HepG2 (cell line): ENCODE results near the gene ANKDD1A. TPM values are rescaled to one million over a fixed set of nuclear protein-coding genes. Genes with fewer than 3 reads are reported as not detected.

Experiments
- CCDC6 ChIP-seq: sonication (generic); formaldehyde crosslinking; IDR thresholded peaks from 2 replicates; pipeline ENCODE4 v1.8.1; 2022; ENCODE audit warnings: mild to moderate bottlenecking, missing genetic modification reagents, moderate library complexity
- DNMT1 ChIP-seq: sonication (generic); formaldehyde crosslinking; IDR thresholded peaks from 2 replicates; pipeline ENCODE4 v1.5.1; 2020; ENCODE audit warnings: mild to moderate bottlenecking, missing genetic modification reagents
- DR1 ChIP-seq: sonication (generic); formaldehyde crosslinking; IDR thresholded peaks from 2 replicates; pipeline ENCODE4 v1.8.0; 2021; ENCODE audit warnings: mild to moderate bottlenecking, missing genetic modification reagents, inconsistent platforms
- GATA4 ChIP-seq: sonication (generic); IDR thresholded peaks from 2 replicates; pipeline ENCODE4 v1.6.1; 2016; ENCODE audit warnings: antibody characterized with exemption, low read depth, borderline replicate concordance
- HINFP ChIP-seq: sonication (generic); formaldehyde crosslinking; IDR thresholded peaks from 2 replicates; pipeline ENCODE4 v1.4.0; 2020; ENCODE audit warnings: low read depth, mild to moderate bottlenecking, missing genetic modification reagents
- KLF13 ChIP-seq: sonication (generic); formaldehyde crosslinking; IDR thresholded peaks from 2 replicates; pipeline ENCODE4 v1.4.0; 2020; ENCODE audit warnings: mild to moderate bottlenecking, missing genetic modification reagents
- MAFG ChIP-seq: sonication (generic); formaldehyde crosslinking; IDR thresholded peaks from 2 replicates; pipeline ENCODE4 v1.5.1; 2020; ENCODE audit warnings: mild to moderate bottlenecking, missing genetic modification reagents
- MIXL1 ChIP-seq: IDR thresholded peaks from 2 replicates; pipeline ENCODE4 v1.6.1; 2016
- NR2C2 ChIP-seq: sonication (generic); formaldehyde crosslinking; IDR thresholded peaks from 2 replicates; pipeline ENCODE4 v1.4.0; 2020; ENCODE audit warnings: missing genetic modification reagents, mild to moderate bottlenecking, moderate library complexity, borderline replicate concordance
- RBM22 ChIP-seq: fragments of 200-400 bp; formaldehyde crosslinking; optimal IDR thresholded peaks from 2 replicates; pipeline ENCODE3; 2017; ENCODE audit warnings: mild to moderate bottlenecking, low read length, moderate library complexity
- SALL1 ChIP-seq: sonication (generic); formaldehyde crosslinking; IDR thresholded peaks from 2 replicates; pipeline ENCODE4 v1.8.0; 2022; ENCODE audit warnings: mild to moderate bottlenecking, missing genetic modification reagents
- SRF ChIP-seq: IDR thresholded peaks from 2 replicates; pipeline ENCODE4 v1.6.1; 2011; ENCODE audit warnings: mild to moderate bottlenecking, low read depth, low read length, moderate library complexity
- SSRP1 ChIP-seq: IDR thresholded peaks from 2 replicates; pipeline ENCODE4 v1.6.1; 2016; ENCODE audit warnings: control low read depth
- TRIM24 ChIP-seq: sonication (generic); formaldehyde crosslinking; IDR thresholded peaks from 2 replicates; pipeline ENCODE4 v1.8.0; 2022; ENCODE audit warnings: mild to moderate bottlenecking, missing genetic modification reagents
- ZBTB37 ChIP-seq: sonication (generic); formaldehyde crosslinking; IDR thresholded peaks from 2 replicates; pipeline ENCODE4 v1.4.0; 2020; ENCODE audit warnings: mild to moderate bottlenecking, missing genetic modification reagents
- ZFP36L1 ChIP-seq: sonication (generic); formaldehyde crosslinking; IDR thresholded peaks from 2 replicates; pipeline ENCODE4 v1.8.0; 2022; ENCODE audit warnings: mild to moderate bottlenecking, missing genetic modification reagents, moderate library complexity
- ZNF101 ChIP-seq: sonication (generic); formaldehyde crosslinking; IDR thresholded peaks from 2 replicates; pipeline ENCODE4 v1.4.0; 2020; ENCODE audit warnings: mild to moderate bottlenecking, low read depth, missing genetic modification reagents, borderline replicate concordance
- ZNF282 ChIP-seq: fragments of 450-650 bp; IDR thresholded peaks from 2 replicates; pipeline ENCODE4 v1.6.1; 2018; ENCODE audit not compliant: partially characterized antibody
- ZNF354B ChIP-seq: sonication (generic); formaldehyde crosslinking; IDR thresholded peaks from 2 replicates; pipeline ENCODE4 v1.8.0; 2022; ENCODE audit warnings: mild to moderate bottlenecking, missing genetic modification reagents
- ZNF543 ChIP-seq: sonication (generic); formaldehyde crosslinking; IDR thresholded peaks from 2 replicates; pipeline ENCODE4 v1.4.0; 2020; ENCODE audit warnings: mild to moderate bottlenecking, missing genetic modification reagents
- ZNF746 ChIP-seq: sonication (generic); formaldehyde crosslinking; IDR thresholded peaks from 2 replicates; pipeline ENCODE4 v1.8.0; 2022; ENCODE audit warnings: mild to moderate bottlenecking, missing genetic modification reagents
- polyA plus RNA-seq, 8 experiments: library from polyadenylated mRNA; depleted of rRNA in 3 of 8; stranded (reverse) in 7 of 8; unstranded in 1 of 8; fragments of >200 nt; fragmentation: Illumina TruSeq in 4 of 8; extraction: Trizol in 4 of 8; gene quantifications; 2 replicates each; pipeline versions ENCODE4 v1.2.1 to v1.2.3, GENCODE V29; 2011 to 2016; ENCODE audit warnings: low read depth in 4 of 8, missing spikeins in 1 of 8, mixed read lengths in 1 of 8; ENCODE audit not compliant: insufficient read depth in 1 of 8
- total RNA-seq, 5 experiments: library from RNA; depleted of rRNA; stranded (reverse); fragments of >200 nt; fragmentation: Illumina TruSeq; extraction: Trizol; gene quantifications; 2 replicates each; pipeline ENCODE4 v1.2.3, GENCODE V29; 2016; ENCODE audit warnings: low read depth in 1 of 5
- TF ChIP-seq, protein P1 (sequence below): IDR thresholded peaks from 2 replicates; pipeline ENCODE4 v1.4.0; 2020; ENCODE audit warnings: mild to moderate bottlenecking, missing genetic modification reagents
- TF ChIP-seq, protein P2 (sequence below): IDR thresholded peaks from 2 replicates; pipeline ENCODE4 v1.6.1; 2016

The ANKDD1A gene
- total and polyA plus RNA-seq, 2 of the 13 experiments (the other 11 are each of a cell fraction or from before 2014, with no cell fraction given), result 0.11 to 0.48 TPM

GRCh38 chr15:64989416-64990167, 77.9 kb downstream of the ANKDD1A start, which contains the start of gene SPG21 (continued):
- TF ChIP-seq, protein P1, sequence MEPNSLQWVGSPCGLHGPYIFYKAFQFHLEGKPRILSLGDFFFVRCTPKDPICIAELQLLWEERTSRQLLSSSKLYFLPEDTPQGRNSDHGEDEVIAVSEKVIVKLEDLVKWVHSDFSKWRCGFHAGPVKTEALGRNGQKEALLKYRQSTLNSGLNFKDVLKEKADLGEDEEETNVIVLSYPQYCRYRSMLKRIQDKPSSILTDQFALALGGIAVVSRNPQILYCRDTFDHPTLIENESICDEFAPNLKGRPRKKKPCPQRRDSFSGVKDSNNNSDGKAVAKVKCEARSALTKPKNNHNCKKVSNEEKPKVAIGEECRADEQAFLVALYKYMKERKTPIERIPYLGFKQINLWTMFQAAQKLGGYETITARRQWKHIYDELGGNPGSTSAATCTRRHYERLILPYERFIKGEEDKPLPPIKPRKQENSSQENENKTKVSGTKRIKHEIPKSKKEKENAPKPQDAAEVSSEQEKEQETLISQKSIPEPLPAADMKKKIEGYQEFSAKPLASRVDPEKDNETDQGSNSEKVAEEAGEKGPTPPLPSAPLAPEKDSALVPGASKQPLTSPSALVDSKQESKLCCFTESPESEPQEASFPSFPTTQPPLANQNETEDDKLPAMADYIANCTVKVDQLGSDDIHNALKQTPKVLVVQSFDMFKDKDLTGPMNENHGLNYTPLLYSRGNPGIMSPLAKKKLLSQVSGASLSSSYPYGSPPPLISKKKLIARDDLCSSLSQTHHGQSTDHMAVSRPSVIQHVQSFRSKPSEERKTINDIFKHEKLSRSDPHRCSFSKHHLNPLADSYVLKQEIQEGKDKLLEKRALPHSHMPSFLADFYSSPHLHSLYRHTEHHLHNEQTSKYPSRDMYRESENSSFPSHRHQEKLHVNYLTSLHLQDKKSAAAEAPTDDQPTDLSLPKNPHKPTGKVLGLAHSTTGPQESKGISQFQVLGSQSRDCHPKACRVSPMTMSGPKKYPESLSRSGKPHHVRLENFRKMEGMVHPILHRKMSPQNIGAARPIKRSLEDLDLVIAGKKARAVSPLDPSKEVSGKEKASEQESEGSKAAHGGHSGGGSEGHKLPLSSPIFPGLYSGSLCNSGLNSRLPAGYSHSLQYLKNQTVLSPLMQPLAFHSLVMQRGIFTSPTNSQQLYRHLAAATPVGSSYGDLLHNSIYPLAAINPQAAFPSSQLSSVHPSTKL (CRISPR knock-in tag), result peak; percentile 46; the same call in 1 of the 2 replicates
- TF ChIP-seq TRIM24 (no peak), DR1 (CRISPR knock-in tag) (peak; percentile 55; the same call in 1 of the 2 replicates), CCDC6 (CRISPR knock-in tag) (peak; percentile 68; the same call in 1 of the 2 replicates), ZNF543 (CRISPR knock-in tag) (peak; percentile 60), SSRP1 (CRISPR knock-in tag) (no peak), ZNF101 (CRISPR knock-in tag) (no peak), GATA4 (no peak), DNMT1 (CRISPR knock-in tag) (peak; percentile 46; the same call in 1 of the 2 replicates), MIXL1 (CRISPR knock-in tag) (no peak), NR2C2 (CRISPR knock-in tag) (no peak; the same call in none of the 2 replicates), ZNF282 (no peak), ZNF746 (CRISPR knock-in tag) (no peak), ZNF354B (CRISPR knock-in tag) (no peak), MAFG (CRISPR knock-in tag) (0 out of 2 replicates have a peak, but pooled peaks have one; percentile 20), RBM22 (peak; percentile 35), SALL1 (CRISPR knock-in tag) (peak; percentile 81), SRF (no peak), KLF13 (CRISPR knock-in tag) (no peak), HINFP (CRISPR knock-in tag) (no peak), ZFP36L1 (CRISPR knock-in tag) (0 out of 2 replicates have a peak, but pooled peaks have one; percentile 40), ZBTB37 (CRISPR knock-in tag) (no peak)
- TF ChIP-seq, protein P2, sequence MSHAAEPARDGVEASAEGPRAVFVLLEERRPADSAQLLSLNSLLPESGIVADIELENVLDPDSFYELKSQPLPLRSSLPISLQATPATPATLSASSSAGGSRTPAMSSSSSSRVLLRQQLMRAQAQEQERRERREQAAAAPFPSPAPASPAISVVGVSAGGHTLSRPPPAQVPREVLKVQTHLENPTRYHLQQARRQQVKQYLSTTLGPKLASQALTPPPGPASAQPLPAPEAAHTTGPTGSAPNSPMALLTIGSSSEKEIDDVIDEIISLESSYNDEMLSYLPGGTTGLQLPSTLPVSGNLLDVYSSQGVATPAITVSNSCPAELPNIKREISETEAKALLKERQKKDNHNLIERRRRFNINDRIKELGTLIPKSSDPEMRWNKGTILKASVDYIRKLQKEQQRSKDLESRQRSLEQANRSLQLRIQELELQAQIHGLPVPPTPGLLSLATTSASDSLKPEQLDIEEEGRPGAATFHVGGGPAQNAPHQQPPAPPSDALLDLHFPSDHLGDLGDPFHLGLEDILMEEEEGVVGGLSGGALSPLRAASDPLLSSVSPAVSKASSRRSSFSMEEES (CRISPR knock-in tag), result peak; percentile 56
